Measurements from ENCODE around the gene CCDC50.

The CCDC50 gene

GRCh38 chr3:191385101-191385500 lies 55.9 kb downstream of the CCDC50 start:
- no peak overlapping the region for H3K27ac ChIP-seq
- no peak for TF ChIP-seq ZFX (IDR thresholded peaks at IDR 0.05; ENCODE audit: borderline replicate concordance)
- TF ChIP-seq CTCF (IDR thresholded peaks at IDR 0.05): no peak

- no peak overlapping the region for H3K27ac ChIP-seq
- no peak for TF ChIP-seq ZFX (IDR thresholded peaks at IDR 0.05; ENCODE audit: borderline replicate concordance)
- no peak for TF ChIP-seq CTCF (IDR thresholded peaks at IDR 0.05)
These were observed 58.4 kb downstream of the CCDC50 start for GRCh38 chr3:191387441-191388077.

GRCh38 chr3:191388823-191389222 lies 59.6 kb downstream of the CCDC50 start:
- TF ChIP-seq CTCF (IDR thresholded peaks at IDR 0.05) (peak; percentile 17; the same call in 1 of the 2 replicates), ZFX (IDR thresholded peaks at IDR 0.05; ENCODE audit: borderline replicate concordance) (no peak)
- no peak overlapping the region for H3K27ac ChIP-seq

GRCh38 chr3:191390580-191390979 lies 61.4 kb downstream of the CCDC50 start:
- TF ChIP-seq CTCF (IDR thresholded peaks at IDR 0.05) (no peak), ZFX (IDR thresholded peaks at IDR 0.05; ENCODE audit: borderline replicate concordance) (no peak)
- no peak overlapping the region for H3K27ac ChIP-seq

GRCh38 chr3:191391861-191392808 lies 62.9 kb downstream of the CCDC50 start:
- H3K27ac ChIP-seq: no peak overlapping the region
- TF ChIP-seq CTCF (IDR thresholded peaks at IDR 0.05): no peak
- no peak for TF ChIP-seq ZFX (IDR thresholded peaks at IDR 0.05; ENCODE audit: borderline replicate concordance)

- no peak overlapping the region for H3K27ac ChIP-seq
- TF ChIP-seq ZFX (IDR thresholded peaks at IDR 0.05; ENCODE audit: borderline replicate concordance) (no peak), CTCF (IDR thresholded peaks at IDR 0.05) (no peak)
These were observed 64.0 kb downstream of the CCDC50 start for GRCh38 chr3:191393146-191393545.

GRCh38 chr3:191397771-191398170 lies 68.6 kb downstream of the CCDC50 start:
- no peak for TF ChIP-seq CTCF (IDR thresholded peaks at IDR 0.05)
- TF ChIP-seq ZFX (IDR thresholded peaks at IDR 0.05; ENCODE audit: borderline replicate concordance): no peak
- H3K27ac ChIP-seq: no peak overlapping the region
